Heart left ventricle (tissue), 16 donors: Measurements from ENCODE around the gene GRIP1. TPM values are rescaled to one million over a fixed set of nuclear protein-coding genes. Genes with fewer than 3 reads are reported as not detected.
A peak's percentile ranks its signal among the peaks of the same experiment; 100 is the strongest.

Experiments
- ATAC-seq, 4 donors: fragments of 200-7000 bp; cut with Tn5 transposase; one replicate each; pipeline ENCODE4 v1.9.1; 2020 to 2022; ENCODE audit warnings: moderate library complexity in 4 of 4, mild to moderate bottlenecking in 3 of 4, moderate number of reproducible peaks in 1 of 4
- DNase-seq, 5 donors: peaks; one replicate each; pipeline ENCODE4 v3.0.0-alpha.2; 2020
- H3K27ac ChIP-seq, 12 donors: fragments of 200-600 bp; sonication (generic) in 4 of 12; one replicate each; pipeline versions ENCODE4 v1.5.0 to v1.8.0; 2016 to 2022; ENCODE audit warnings: mild to moderate bottlenecking in 2 of 12
- H3K27me3 ChIP-seq, 9 donors: fragments of 200-600 bp; sonication (generic) in 2 of 9; one replicate each; pipeline versions ENCODE4 v1.5.1 to v1.8.0; 2016 to 2022; ENCODE audit warnings: mild to moderate bottlenecking in 3 of 9
- H3K36me3 ChIP-seq, 9 donors: fragments of 200-600 bp; sonication (generic) in 2 of 9; one replicate each; pipeline versions ENCODE4 v1.5.0 to v1.8.0; 2018 to 2022; ENCODE audit warnings: mild to moderate bottlenecking in 2 of 9
- H3K4me1 ChIP-seq, 12 donors: fragments of 200-600 bp; sonication (generic) in 4 of 12; one replicate each; pipeline versions ENCODE4 v1.5.0 to v1.8.0; 2016 to 2022; ENCODE audit warnings: mild to moderate bottlenecking in 3 of 12
- H3K4me3 ChIP-seq, 12 donors: fragments of 200-600 bp; sonication (generic) in 4 of 12; one replicate each; pipeline versions ENCODE4 v1.5.0 to v1.8.0; 2017 to 2022; ENCODE audit warnings: mild to moderate bottlenecking in 9 of 12, moderate library complexity in 4 of 12
- H3K9me3 ChIP-seq, 12 donors: fragments of 200-600 bp; sonication (generic) in 4 of 12; one replicate each; pipeline versions ENCODE4 v1.5.0 to v1.8.0; 2016 to 2022; ENCODE audit warnings: mild to moderate bottlenecking in 1 of 12
- POLR2A ChIP-seq, 2 donors: fragments of 450-650 bp; IDR thresholded peaks; one replicate each; pipeline ENCODE4 v1.6.1; 2017; ENCODE audit warnings: antibody characterized with exemption in 2 of 2, mild to moderate bottlenecking in 2 of 2, moderate library complexity in 2 of 2
- WGBS, 4 donors: extraction: QIAGEN DNeasy Blood & Tissue Kit in 2 of 4; methylation state at CpG; one replicate each; pipeline versions ENCODE4 v1.1.5 to v1.1.7; 2013 to 2018; 5-methylcytosine and 5-hydroxymethylcytosine counted together
- intact Hi-C, 10 donors: fragments of 100-400 bp; cut with DNase I; formaldehyde crosslinking; loops; one replicate each; pipeline versions ENCODE4 v1.11.1 to v1.14.2; 2022
- polyA plus RNA-seq, 2 donors: library from polyadenylated mRNA; stranded (reverse); fragments of 200-250 nt; gene quantifications; one replicate each; pipeline ENCODE4 v1.2.3, GENCODE V29; 2013
- total RNA-seq, 9 donors: library from RNA; depleted of rRNA in 2 of 9; stranded (reverse); fragments of >200 nt in 2 of 9; fragmentation: NEBNext Ultra II Directional in 3 of 9; extraction: Animal tissue kit (Norgen Biotek cat#: 25700) in 3 of 9; gene quantifications; one replicate each; pipeline versions ENCODE4 v1.1.0 to v1.2.4, GENCODE V29; 2016 to 2023
- TF ChIP-seq, protein P1 (sequence below), 12 donors: fragments of 200-600 bp; sonication (generic) in 4 of 12; IDR thresholded peaks; one replicate each; pipeline versions ENCODE4 v1.5.0 to v1.8.0; 2018 to 2022; ENCODE audit warnings: antibody characterized with exemption in 12 of 12, mild to moderate bottlenecking in 5 of 12
- donor health status: ischemic (EF 13 %, LVEDD 7.1; RV severe dilation, severe dysfunction).
- donor health status: healthy with polysubstance abuse.
- donor health status: DM: no; HTN: yes; CAD: no.
- donor health status: DM: no; HTN: no; CAD: no.
- donor health status: ischemic (EF 25% LVEDD 6.9; RV normal size, moderate dysfunction).
- donor health status: ischemic (EF 25% LVEDD 5.7; RV mildly dilated, moderate dysfunction).
- donor health status: healthy.
- donor health status: DM: yes; HTN: yes; CAD: no.
- donor health status: ischemic (EF 35%, LVEDD 5.7; RV mildly dilated, moderate dysfunction).
- donor health status: nonischemic (EF 11% LVEDD 7.7; RV severe dilation, severe dysfunction).
- donor health status: DM: yes; HTN: yes; CAD: no.
- donor health status: PGD.
- donor health status: ischemic (EF 29% LVEDD 5.4; RV normal size, mild dysfunction).
- donor health status: nonischemic (EF 23%, LVEDD 6.1; RV moderate dilation, normal function).

The GRIP1 gene
- total and polyA plus RNA-seq, 11 donors: 0.30 to 8.4 (median 1.5) TPM

- WGBS, 4 donors: 68 to 75% (median 71%) methylated on average over 4 of the region's 4 CpGs
- intact Hi-C loops: no loop called here
- TF ChIP-seq, protein P1, sequence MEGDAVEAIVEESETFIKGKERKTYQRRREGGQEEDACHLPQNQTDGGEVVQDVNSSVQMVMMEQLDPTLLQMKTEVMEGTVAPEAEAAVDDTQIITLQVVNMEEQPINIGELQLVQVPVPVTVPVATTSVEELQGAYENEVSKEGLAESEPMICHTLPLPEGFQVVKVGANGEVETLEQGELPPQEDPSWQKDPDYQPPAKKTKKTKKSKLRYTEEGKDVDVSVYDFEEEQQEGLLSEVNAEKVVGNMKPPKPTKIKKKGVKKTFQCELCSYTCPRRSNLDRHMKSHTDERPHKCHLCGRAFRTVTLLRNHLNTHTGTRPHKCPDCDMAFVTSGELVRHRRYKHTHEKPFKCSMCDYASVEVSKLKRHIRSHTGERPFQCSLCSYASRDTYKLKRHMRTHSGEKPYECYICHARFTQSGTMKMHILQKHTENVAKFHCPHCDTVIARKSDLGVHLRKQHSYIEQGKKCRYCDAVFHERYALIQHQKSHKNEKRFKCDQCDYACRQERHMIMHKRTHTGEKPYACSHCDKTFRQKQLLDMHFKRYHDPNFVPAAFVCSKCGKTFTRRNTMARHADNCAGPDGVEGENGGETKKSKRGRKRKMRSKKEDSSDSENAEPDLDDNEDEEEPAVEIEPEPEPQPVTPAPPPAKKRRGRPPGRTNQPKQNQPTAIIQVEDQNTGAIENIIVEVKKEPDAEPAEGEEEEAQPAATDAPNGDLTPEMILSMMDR (IDR thresholded peaks at IDR 0.05): peak in 1 of 12 donors; percentile 14
- TF ChIP-seq POLR2A (IDR thresholded peaks at IDR 0.05): no peak
- no peak overlapping the region for H3K4me3 ChIP-seq
- no peaks in the 10 kb centered on the region for H3K4me1 ChIP-seq
- DNase-seq (no peak), ATAC-seq (no peak)
- no peaks in the 10 kb centered on the region for H3K9me3 ChIP-seq
- no peak overlapping the region for H3K27ac ChIP-seq
- H3K27me3 ChIP-seq: no peaks in the 10 kb centered on the region
- H3K36me3 ChIP-seq: no peaks in the 10 kb centered on the region
These were observed 130.4 kb downstream of the GRIP1 start for GRCh38 chr12:66548338-66549049.

GRCh38 chr12:66541426-66541825 lies 137.4 kb downstream of the GRIP1 start:
- TF ChIP-seq, protein P1 (IDR thresholded peaks at IDR 0.05): no peak
- TF ChIP-seq POLR2A (IDR thresholded peaks at IDR 0.05): no peak
- DNase-seq (no peak), ATAC-seq (no peak)
- Histone ChIP-seq H3K4me1 (no peaks in the 10 kb centered on the region), H3K4me3 (no peak overlapping the region), H3K27me3 (no peaks in the 10 kb centered on the region), H3K27ac (no peak overlapping the region), H3K9me3 (no peaks in the 10 kb centered on the region), H3K36me3 (no peaks in the 10 kb centered on the region)
- intact Hi-C loops: no loop called here
- WGBS, 4 donors: 50 to 73% (median 59%) methylated on average over 1 of the region's 1 CpG

- TF ChIP-seq, protein P1 (IDR thresholded peaks at IDR 0.05): no peak
- Histone ChIP-seq H3K4me1 (no peaks in the 10 kb centered on the region), H3K36me3 (no peaks in the 10 kb centered on the region), H3K27me3 (no peaks in the 10 kb centered on the region), H3K4me3 (no peak overlapping the region), H3K27ac (no peak overlapping the region), H3K9me3 (no peaks in the 10 kb centered on the region)
- no peak for ATAC-seq
- no peak for DNase-seq
- intact Hi-C loops: no loop called here
These were observed 139.4 kb downstream of the GRIP1 start for GRCh38 chr12:66539431-66539830.

DNA sequence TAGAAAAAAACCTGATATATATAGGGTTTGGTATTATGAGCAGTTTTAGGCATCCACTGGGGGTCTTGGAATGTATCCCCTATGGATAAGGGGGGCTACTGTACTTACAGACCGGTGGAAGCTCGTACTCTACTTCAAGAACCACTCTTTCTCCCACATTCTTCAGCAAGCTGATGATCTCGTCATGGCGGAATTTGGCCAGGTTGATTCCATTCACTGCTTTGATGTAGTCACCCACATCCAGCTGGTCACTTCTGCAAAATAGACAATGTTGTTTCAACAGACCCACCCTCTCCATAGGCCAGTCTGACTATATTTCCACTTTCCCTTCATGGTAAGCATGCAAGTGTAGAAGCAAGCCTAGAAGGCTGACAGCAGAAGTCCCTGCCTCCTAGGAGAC lies 139.9 kb downstream of the GRIP1 start:
- 80 to 88% (median 85%) methylated on average over 4 of the region's 4 CpGs for WGBS, 4 donors
- Histone ChIP-seq H3K4me3 (no peak overlapping the region), H3K4me1 (no peaks in the 10 kb centered on the region), H3K9me3 (no peaks in the 10 kb centered on the region), H3K27me3 (no peaks in the 10 kb centered on the region), H3K36me3 (no peaks in the 10 kb centered on the region), H3K27ac (no peak overlapping the region)
- no peak for DNase-seq
- intact Hi-C loops: no loop called here
- no peak for TF ChIP-seq POLR2A (IDR thresholded peaks at IDR 0.05)
- TF ChIP-seq, protein P1 (IDR thresholded peaks at IDR 0.05): no peak
- no peak for ATAC-seq
